HepG2 (cell line): Measurements from ENCODE around the gene HID1. TPM values are rescaled to one million over a fixed set of nuclear protein-coding genes. Genes with fewer than 3 reads are reported as not detected.
A peak's percentile ranks its signal among the peaks of the same experiment; 100 is the strongest.

Experiments
- BORCS8-MEF2B ChIP-seq: sonication (generic); formaldehyde crosslinking; IDR thresholded peaks from 2 replicates; pipeline ENCODE4 v1.8.0; 2022; ENCODE audit warnings: mild to moderate bottlenecking, missing genetic modification reagents
- DPF2 ChIP-seq: sonication (generic); formaldehyde crosslinking; IDR thresholded peaks from 2 replicates; pipeline ENCODE4 v1.4.0; 2020; ENCODE audit warnings: mild to moderate bottlenecking, low read depth, missing genetic modification reagents, borderline replicate concordance
- EHMT2 ChIP-seq: fragments of 200-600 bp; sonication (generic); IDR thresholded peaks from 2 replicates; pipeline ENCODE4 v1.7.0; 2017; ENCODE audit warnings: antibody characterized with exemption, low read depth, low read length, borderline replicate concordance
- GRHL1 ChIP-seq: sonication (generic); formaldehyde crosslinking; conservative IDR thresholded peaks from 2 replicates; pipeline ENCODE4 v1.8.0; 2022; ENCODE audit warnings: missing genetic modification reagents
- IRF9 ChIP-seq: sonication (generic); formaldehyde crosslinking; IDR thresholded peaks from 2 replicates; pipeline ENCODE4 v1.8.0; 2022; ENCODE audit warnings: missing genetic modification reagents, mild to moderate bottlenecking, borderline replicate concordance
- MYC ChIP-seq: sonication (generic); formaldehyde crosslinking; IDR thresholded peaks from 2 replicates; pipeline ENCODE4 v1.9.0; 2021; ENCODE audit warnings: missing genetic modification reagents, borderline replicate concordance
- RCOR2 ChIP-seq: IDR thresholded peaks from 2 replicates; pipeline ENCODE4 v1.6.1; 2016; ENCODE audit warnings: missing biosample characterization, missing genetic modification reagents
- RFX3 ChIP-seq: IDR thresholded peaks from 2 replicates; pipeline ENCODE4 v1.6.1; 2016; ENCODE audit warnings: missing biosample characterization, missing genetic modification reagents
- RFX5 ChIP-seq: IDR thresholded peaks from 2 replicates; pipeline ENCODE4 v1.6.1; 2011; ENCODE audit warnings: low read depth, low read length, improper control_type of control experiment
- SRF ChIP-seq: IDR thresholded peaks from 2 replicates; pipeline ENCODE4 v1.6.1; 2011; ENCODE audit warnings: mild to moderate bottlenecking, low read depth, low read length, moderate library complexity
- TCF7 ChIP-seq: sonication (generic); IDR thresholded peaks from 2 replicates; pipeline ENCODE4 v1.6.1; 2016; ENCODE audit warnings: antibody characterized with exemption, low read depth
- TP53 ChIP-seq: sonication (generic); formaldehyde crosslinking; conservative IDR thresholded peaks from 2 replicates; pipeline ENCODE4 v1.4.0; 2020; ENCODE audit warnings: missing genetic modification reagents
- TRIM22 ChIP-seq: fragments of 450-650 bp; IDR thresholded peaks from 2 replicates; pipeline ENCODE4 v1.6.1; 2017
- ZBTB2 ChIP-seq: sonication (generic); formaldehyde crosslinking; IDR thresholded peaks from 2 replicates; pipeline ENCODE4 v1.8.0; 2022; ENCODE audit warnings: low read depth, missing genetic modification reagents
- ZBTB49 ChIP-seq: sonication (generic); formaldehyde crosslinking; IDR thresholded peaks from 2 replicates; pipeline ENCODE4 v1.4.0; 2020; ENCODE audit warnings: missing genetic modification reagents, borderline replicate concordance
- ZMYM3 ChIP-seq: sonication (generic); formaldehyde crosslinking; IDR thresholded peaks from 2 replicates; pipeline ENCODE4 v1.5.1; 2020; ENCODE audit warnings: mild to moderate bottlenecking, missing genetic modification reagents
- ZNF264 ChIP-seq: sonication (generic); formaldehyde crosslinking; IDR thresholded peaks from 2 replicates; pipeline ENCODE4 v1.4.0; 2020; ENCODE audit warnings: missing genetic modification reagents
- ZNF468 ChIP-seq: sonication (generic); formaldehyde crosslinking; IDR thresholded peaks from 2 replicates; pipeline ENCODE4 v1.8.0; 2022; ENCODE audit warnings: mild to moderate bottlenecking, moderate library complexity, missing genetic modification reagents
- ZNF781 ChIP-seq: sonication (generic); formaldehyde crosslinking; IDR thresholded peaks from 2 replicates; pipeline ENCODE4 v1.5.1; 2020; ENCODE audit warnings: borderline replicate concordance, mild to moderate bottlenecking, missing genetic modification reagents; ENCODE audit errors: not compliant biosample characterization
- polyA plus RNA-seq, 8 experiments: library from polyadenylated mRNA; depleted of rRNA in 3 of 8; stranded (reverse) in 7 of 8; unstranded in 1 of 8; fragments of >200 nt; fragmentation: Illumina TruSeq in 4 of 8; extraction: Trizol in 4 of 8; gene quantifications; 2 replicates each; pipeline versions ENCODE4 v1.2.1 to v1.2.3, GENCODE V29; 2011 to 2016; ENCODE audit warnings: low read depth in 4 of 8, missing spikeins in 1 of 8, mixed read lengths in 1 of 8; ENCODE audit not compliant: insufficient read depth in 1 of 8
- total RNA-seq, 5 experiments: library from RNA; depleted of rRNA; stranded (reverse); fragments of >200 nt; fragmentation: Illumina TruSeq; extraction: Trizol; gene quantifications; 2 replicates each; pipeline ENCODE4 v1.2.3, GENCODE V29; 2016; ENCODE audit warnings: low read depth in 1 of 5

HID1 gene
- total and polyA plus RNA-seq, 2 of the 13 experiments (the other 11 are each of a cell fraction or from before 2014, with no cell fraction given): 2.1 to 10.6 TPM

- TF ChIP-seq IRF9 (CRISPR knock-in tag): peak; percentile 91
- no peak for TF ChIP-seq TCF7
- TF ChIP-seq TP53 (CRISPR knock-in tag): peak; percentile 85; the same call in 1 of the 2 replicates
- no peak for TF ChIP-seq ZNF468 (CRISPR knock-in tag)
- 0 out of 2 replicates have a peak, but pooled peaks have one; percentile 36 for TF ChIP-seq RFX5
- peak; percentile 72 for TF ChIP-seq ZMYM3
- TF ChIP-seq ZBTB2 (CRISPR knock-in tag): 0 out of 2 replicates have a peak, but pooled peaks have one; percentile 35
- no peak for TF ChIP-seq ZBTB49 (CRISPR knock-in tag)
- no peak for TF ChIP-seq GRHL1 (CRISPR knock-in tag)
- no peak; the same call in none of the 2 replicates for TF ChIP-seq ZNF264
- no peak; the same call in 1 of the 2 replicates for TF ChIP-seq BORCS8-MEF2B (CRISPR knock-in tag)
- peak; percentile 35; the same call in 1 of the 2 replicates for TF ChIP-seq DPF2 (CRISPR knock-in tag)
- 0 out of 2 replicates have a peak, but pooled peaks have one; percentile 21 for TF ChIP-seq RCOR2 (CRISPR knock-in tag)
- no peak for TF ChIP-seq TRIM22
- peak; percentile 83 for TF ChIP-seq ZNF781 (CRISPR knock-in tag)
- no peak for TF ChIP-seq SRF
- TF ChIP-seq EHMT2: no peak
- peak; percentile 85 for TF ChIP-seq MYC (CRISPR knock-in tag)
- no peak for TF ChIP-seq RFX3
Observed at GRCh38 chr17:74981979-74982662, 9.6 kb upstream of the HID1 start (continued).
